ENCODE data around the gene CD40LG. TPM values are rescaled to one million over a fixed set of nuclear protein-coding genes. Genes with fewer than 3 reads are reported as not detected.

CD40LG gene
- total RNA-seq, 4 donors from 2014 or later, result 0.21 TPM; not detected in 3

DNA sequence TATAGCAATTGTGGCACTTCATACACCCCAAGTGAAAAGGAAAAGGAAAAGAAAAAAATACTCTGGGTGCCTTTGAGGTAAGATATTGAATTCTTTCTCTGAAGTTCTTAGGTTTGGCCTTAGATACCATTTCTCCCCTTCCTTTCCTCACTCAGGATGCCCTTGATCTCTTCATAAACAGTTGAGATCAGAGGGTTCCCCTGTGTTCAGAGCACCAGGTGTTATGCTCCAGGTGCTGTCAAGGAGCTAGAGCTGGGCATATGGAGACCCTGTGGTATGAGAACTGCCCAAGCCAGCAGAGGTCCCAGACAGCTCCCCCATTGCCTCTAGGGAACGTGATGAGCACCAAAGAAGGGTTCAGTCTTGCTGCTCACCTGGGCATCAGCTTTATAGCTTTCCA is 17.1 kb upstream of the CD40LG start:
- no peak for TF ChIP-seq POLR2A (IDR thresholded peaks at IDR 0.05)
- TF ChIP-seq, protein P1, sequence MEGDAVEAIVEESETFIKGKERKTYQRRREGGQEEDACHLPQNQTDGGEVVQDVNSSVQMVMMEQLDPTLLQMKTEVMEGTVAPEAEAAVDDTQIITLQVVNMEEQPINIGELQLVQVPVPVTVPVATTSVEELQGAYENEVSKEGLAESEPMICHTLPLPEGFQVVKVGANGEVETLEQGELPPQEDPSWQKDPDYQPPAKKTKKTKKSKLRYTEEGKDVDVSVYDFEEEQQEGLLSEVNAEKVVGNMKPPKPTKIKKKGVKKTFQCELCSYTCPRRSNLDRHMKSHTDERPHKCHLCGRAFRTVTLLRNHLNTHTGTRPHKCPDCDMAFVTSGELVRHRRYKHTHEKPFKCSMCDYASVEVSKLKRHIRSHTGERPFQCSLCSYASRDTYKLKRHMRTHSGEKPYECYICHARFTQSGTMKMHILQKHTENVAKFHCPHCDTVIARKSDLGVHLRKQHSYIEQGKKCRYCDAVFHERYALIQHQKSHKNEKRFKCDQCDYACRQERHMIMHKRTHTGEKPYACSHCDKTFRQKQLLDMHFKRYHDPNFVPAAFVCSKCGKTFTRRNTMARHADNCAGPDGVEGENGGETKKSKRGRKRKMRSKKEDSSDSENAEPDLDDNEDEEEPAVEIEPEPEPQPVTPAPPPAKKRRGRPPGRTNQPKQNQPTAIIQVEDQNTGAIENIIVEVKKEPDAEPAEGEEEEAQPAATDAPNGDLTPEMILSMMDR (IDR thresholded peaks at IDR 0.05), result no peak
- intact Hi-C loops (cut with DNase I; ENCODE audit: low total_unique reads), result no loop called here
- Histone ChIP-seq H3K9me3 (no peaks in the 10 kb centered on the region), H3K27ac (no peak overlapping the region), H3K4me1 (no peaks in the 10 kb centered on the region), H3K4me3 (no peak overlapping the region), H3K27me3 (no peaks in the 10 kb centered on the region), H3K36me3 (no peaks in the 10 kb centered on the region)
- DNase-seq, result no peak

DNA sequence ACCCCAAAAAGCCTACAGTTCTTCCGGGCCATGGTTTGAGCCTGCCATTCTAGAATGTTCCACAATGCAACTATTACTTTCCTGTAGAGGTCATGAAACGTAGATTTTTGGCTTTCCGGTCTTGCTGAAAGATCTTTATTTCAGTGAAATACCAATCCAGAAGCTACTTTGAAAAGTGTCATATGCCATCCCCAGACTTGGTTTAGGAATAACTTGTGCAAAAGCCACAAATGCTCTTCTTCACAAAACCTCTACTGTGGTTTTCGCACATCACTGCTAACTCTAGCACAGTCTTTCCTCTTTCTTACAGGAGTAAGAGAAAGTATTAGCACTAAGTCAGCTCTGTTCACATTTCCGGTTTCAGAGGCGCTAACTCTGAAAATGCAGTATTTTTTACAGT is 12.7 kb upstream of the CD40LG start:
- no peaks in the 10 kb centered on the region for H3K27me3 ChIP-seq
- TF ChIP-seq POLR2A (IDR thresholded peaks at IDR 0.05), result no peak
- TF ChIP-seq, protein P1 (IDR thresholded peaks at IDR 0.05), result no peak
- intact Hi-C loops (cut with DNase I; ENCODE audit: low total_unique reads), result no loop called here

DNA sequence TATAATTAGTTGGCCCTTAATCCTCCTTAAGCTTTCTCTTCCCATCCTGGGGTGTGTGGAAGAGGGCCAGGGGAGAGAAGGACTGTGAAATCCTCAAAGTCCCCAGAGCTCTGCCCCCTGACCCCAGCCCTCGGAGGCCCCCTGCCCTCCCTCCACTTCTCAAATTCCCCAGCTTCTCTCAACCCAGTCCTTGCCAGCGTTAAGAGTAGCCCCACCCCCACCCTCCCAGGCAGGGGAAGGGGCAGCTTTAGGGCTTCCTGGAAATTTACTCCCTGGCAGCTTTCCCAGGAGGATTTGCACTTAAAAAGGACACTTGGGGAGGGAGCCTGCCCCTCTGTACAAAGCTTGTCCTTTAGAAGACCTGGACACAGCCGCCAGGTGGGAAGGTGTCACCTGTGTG is 11.8 kb upstream of the CD40LG start:
- no peaks in the 10 kb centered on the region for H3K4me1 ChIP-seq
- H3K9me3 ChIP-seq, result no peaks in the 10 kb centered on the region
- DNase-seq, result no peak
- no peak overlapping the region for H3K27ac ChIP-seq
- intact Hi-C loops (cut with DNase I; ENCODE audit: low total_unique reads), result no loop called here
- no peak for TF ChIP-seq POLR2A (IDR thresholded peaks at IDR 0.05)
- TF ChIP-seq, protein P1 (IDR thresholded peaks at IDR 0.05), result no peak
- no peaks in the 10 kb centered on the region for H3K27me3 ChIP-seq
- no peaks in the 10 kb centered on the region for H3K36me3 ChIP-seq
- no peak overlapping the region for H3K4me3 ChIP-seq

More for the DNA sequence above, 12.7 kb upstream of the CD40LG start:
- Histone ChIP-seq H3K9me3 (no peaks in the 10 kb centered on the region), H3K36me3 (no peaks in the 10 kb centered on the region), H3K4me3 (no peak overlapping the region), H3K27ac (no peak overlapping the region), H3K4me1 (no peaks in the 10 kb centered on the region)
- no peak for DNase-seq

DNA sequence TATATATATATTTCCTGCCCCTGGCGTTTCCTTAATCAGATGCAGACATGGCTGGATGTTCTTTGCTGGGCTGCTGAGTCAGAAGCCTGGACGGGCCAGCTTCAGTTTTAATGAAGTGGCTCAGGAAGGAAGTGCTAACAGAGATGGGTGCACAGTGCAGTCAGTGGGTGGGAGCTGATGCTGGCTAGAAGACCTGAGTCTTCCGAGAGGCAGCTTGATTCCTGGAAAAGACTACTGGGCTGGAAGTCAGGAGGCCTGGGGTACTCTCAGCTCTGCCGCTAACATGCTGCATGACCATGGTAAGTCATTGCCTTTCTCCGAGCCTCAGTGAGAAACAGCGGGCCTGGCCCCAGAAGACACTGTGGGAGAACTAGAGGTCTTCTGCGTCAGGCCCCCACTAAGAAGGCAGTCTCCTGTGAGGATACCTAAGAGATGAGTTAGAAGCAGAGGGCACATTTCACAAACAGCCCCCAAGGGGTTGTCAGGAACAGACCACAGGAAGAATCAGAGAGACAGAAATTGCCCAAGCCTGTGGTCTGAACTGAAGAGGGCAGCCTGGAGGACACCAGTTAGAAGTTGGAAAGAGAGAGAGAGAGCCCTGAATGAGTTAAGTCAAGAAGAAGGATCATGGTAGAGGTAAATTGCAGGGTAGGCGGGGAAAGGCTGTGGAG is 8.3 kb upstream of the CD40LG start:
- H3K4me3 ChIP-seq, result no peak overlapping the region
- TF ChIP-seq, protein P1 (IDR thresholded peaks at IDR 0.05), result no peak
- TF ChIP-seq POLR2A (IDR thresholded peaks at IDR 0.05), result no peak
- DNase-seq, result no peak
- H3K36me3 ChIP-seq, result no peaks in the 10 kb centered on the region
- no peaks in the 10 kb centered on the region for H3K4me1 ChIP-seq
- H3K9me3 ChIP-seq, result no peaks in the 10 kb centered on the region
- no peak overlapping the region for H3K27ac ChIP-seq
- intact Hi-C loops (cut with DNase I; ENCODE audit: low total_unique reads), result no loop called here
- no peaks in the 10 kb centered on the region for H3K27me3 ChIP-seq

DNA sequence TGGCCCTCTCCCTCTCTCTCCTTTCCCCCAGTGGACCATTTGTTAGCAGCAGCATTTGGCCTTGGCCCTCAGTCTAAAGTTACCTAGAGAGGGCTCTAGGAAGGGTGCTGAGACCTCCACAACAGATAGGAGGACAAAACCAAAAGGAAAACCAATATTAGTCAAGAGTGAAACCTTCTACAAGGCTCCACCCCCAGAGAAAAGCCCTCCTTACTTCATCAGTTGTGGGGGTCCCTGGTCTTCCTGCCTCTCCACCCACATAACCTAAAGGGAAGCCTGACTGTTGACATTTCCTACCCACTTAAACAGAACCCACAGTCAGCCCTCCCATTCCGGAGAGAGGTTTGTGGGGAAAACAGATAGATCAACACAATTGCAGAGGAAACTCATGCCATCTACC is 4.7 kb upstream of the CD40LG start:
- H3K27me3 ChIP-seq, result no peaks in the 10 kb centered on the region
- H3K9me3 ChIP-seq, result no peaks in the 10 kb centered on the region
- H3K4me3 ChIP-seq, result no peak overlapping the region
- H3K27ac ChIP-seq, result no peak overlapping the region
- no peaks in the 10 kb centered on the region for H3K4me1 ChIP-seq
- DNase-seq, result no peak
- H3K36me3 ChIP-seq, result no peaks in the 10 kb centered on the region
- intact Hi-C loops (cut with DNase I; ENCODE audit: low total_unique reads), result no loop called here
- no peak for TF ChIP-seq POLR2A (IDR thresholded peaks at IDR 0.05)
- TF ChIP-seq, protein P1 (IDR thresholded peaks at IDR 0.05), result no peak
